HUES6 (cell line): ENCODE results near the gene BPHL.
"Not testable (repeated sequence)": the region's sequence is repeated elsewhere in the genome, so short reads cannot be mapped to it uniquely, and the experiment has no call there.

Experiments used
- H3K27ac ChIP-seq: 2 replicates; pipeline ENCODE4 v1.7.0; 2013; ENCODE audit warnings: low read depth, mild to moderate bottlenecking, low read length, inconsistent platforms
- H3K27me3 ChIP-seq: 2 replicates; pipeline ENCODE4 v1.6.1; 2013; ENCODE audit warnings: low read length; ENCODE audit not compliant: control insufficient read depth, insufficient read depth
- H3K36me3 ChIP-seq: 2 replicates; pipeline ENCODE4 v1.6.1; 2013; ENCODE audit warnings: low read length; ENCODE audit not compliant: control insufficient read depth, insufficient read depth
- H3K4me1 ChIP-seq: 2 replicates; pipeline ENCODE4 v1.6.1; 2013; ENCODE audit warnings: low read length; ENCODE audit not compliant: control insufficient read depth, insufficient read depth
- H3K4me3 ChIP-seq: 2 replicates; pipeline ENCODE4 v1.5.1; 2013; ENCODE audit warnings: low read depth, low read length
- H3K9ac ChIP-seq: one replicate; pipeline ENCODE4 v1.6.1; 2013; ENCODE audit warnings: mild to moderate bottlenecking, low read length
- H3K9me3 ChIP-seq: 2 replicates; pipeline ENCODE4 v1.6.1; 2013; ENCODE audit warnings: low read depth, low read length; ENCODE audit not compliant: control insufficient read depth, insufficient read depth

BPHL gene

DNA sequence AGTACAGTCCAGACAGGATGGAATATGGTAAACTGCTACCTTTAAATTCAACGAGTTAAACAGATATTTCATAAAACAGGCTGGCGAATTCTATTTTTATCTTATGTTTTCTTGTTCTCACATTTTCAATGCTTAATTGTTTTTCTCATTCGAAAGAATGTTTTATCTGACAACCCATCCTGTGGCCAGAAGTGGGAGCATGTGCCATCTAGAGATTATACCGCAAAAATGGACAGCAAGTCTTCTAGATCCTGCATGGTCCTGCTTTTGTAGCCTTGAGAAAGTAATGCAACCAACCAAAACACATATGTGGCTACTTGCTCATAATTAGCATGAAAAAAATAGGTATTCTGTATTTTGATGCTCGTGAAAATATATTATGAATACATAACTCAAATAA lies 78.3 kb downstream of the BPHL start:
- Histone ChIP-seq H3K27me3 (no peaks in the 10 kb centered on the region), H3K4me1 (peaks cover 35% of the 10 kb centered on the region), H3K9ac (no peak overlapping the region), H3K4me3 (no peak overlapping the region), H3K9me3 (peaks cover 5% of the 10 kb centered on the region; the same call in 1 of the 2 replicates), H3K36me3 (peaks cover 3% of the 10 kb centered on the region; the same call in 1 of the 2 replicates), H3K27ac (no peak overlapping the region)

DNA sequence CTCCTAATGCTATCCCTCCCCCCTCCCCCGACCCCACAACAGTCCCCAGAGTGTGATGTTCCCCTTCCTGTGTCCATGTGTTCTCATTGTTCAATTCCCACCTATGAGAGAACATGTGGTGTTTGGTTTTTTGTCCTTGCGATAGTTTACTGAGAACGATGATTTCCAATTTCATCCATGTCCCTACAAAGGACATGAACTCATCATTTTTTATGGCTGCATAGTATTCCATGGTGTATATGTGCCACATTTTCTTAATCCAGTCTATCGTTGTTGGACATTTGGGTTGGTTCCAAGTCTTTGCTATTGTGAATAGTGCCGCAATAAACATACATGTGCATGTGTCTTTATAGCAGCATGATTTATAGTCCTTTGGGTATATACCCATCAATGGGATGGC lies 79.2 kb downstream of the BPHL start:
- not testable (repeated sequence) for H3K36me3 ChIP-seq, H3K9me3 ChIP-seq, H3K27ac ChIP-seq, H3K9ac ChIP-seq, H3K27me3 ChIP-seq, H3K4me3 ChIP-seq
- H3K4me1 ChIP-seq, result peaks cover 35% of the 10 kb centered on the region

DNA sequence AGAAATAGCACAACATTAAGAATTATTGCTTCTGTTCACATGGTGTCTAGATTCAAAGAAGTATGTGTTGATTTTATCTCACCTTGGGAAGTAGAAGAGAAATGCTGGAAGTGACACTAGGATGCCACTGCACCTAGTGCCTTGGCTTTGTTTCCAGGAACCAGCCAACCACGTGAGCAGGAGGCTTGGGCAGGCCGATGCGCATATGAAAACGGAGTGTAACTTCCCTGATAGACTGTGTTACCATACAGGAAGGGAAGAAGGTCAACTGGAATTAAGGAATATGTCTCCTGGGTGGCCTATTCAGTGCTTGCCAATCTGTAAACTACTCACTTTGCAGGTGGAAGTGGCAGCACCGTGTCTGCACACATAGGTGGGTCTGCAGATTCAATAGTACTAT lies 80.9 kb downstream of the BPHL start:
- H3K27ac ChIP-seq, result no peak overlapping the region
- H3K9me3 ChIP-seq, result peaks cover 5% of the 10 kb centered on the region; the same call in 1 of the 2 replicates
- no peaks in the 10 kb centered on the region for H3K27me3 ChIP-seq
- H3K4me1 ChIP-seq, result peaks cover 23% of the 10 kb centered on the region
- no peak overlapping the region for H3K9ac ChIP-seq
- no peak overlapping the region for H3K4me3 ChIP-seq
- peaks cover 3% of the 10 kb centered on the region; the same call in 1 of the 2 replicates for H3K36me3 ChIP-seq

DNA sequence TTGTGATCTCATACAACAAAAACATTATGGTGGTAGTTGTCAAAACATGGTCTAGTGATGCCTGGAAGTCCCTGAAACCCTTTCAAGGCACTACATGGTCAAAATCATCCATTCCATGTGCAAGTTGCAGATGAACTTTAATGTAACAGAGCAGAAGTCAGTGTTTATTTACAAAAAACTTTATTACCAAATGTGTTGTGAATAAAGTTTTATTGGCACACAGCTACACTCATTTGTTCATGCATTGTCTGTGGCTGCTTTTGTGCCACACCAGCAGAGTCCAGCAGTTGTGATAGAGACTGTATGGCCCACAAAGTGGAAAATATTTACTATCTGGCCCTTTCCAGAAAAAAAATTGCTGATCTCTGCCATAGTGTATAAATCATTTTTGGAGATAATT lies 82.2 kb downstream of the BPHL start:
- Histone ChIP-seq H3K27ac (no peak overlapping the region), H3K9ac (no peak overlapping the region), H3K4me1 (peaks cover 10% of the 10 kb centered on the region), H3K4me3 (no peak overlapping the region), H3K36me3 (peaks cover 3% of the 10 kb centered on the region; the same call in 1 of the 2 replicates), H3K9me3 (peaks cover 5% of the 10 kb centered on the region; the same call in 1 of the 2 replicates), H3K27me3 (no peaks in the 10 kb centered on the region)

DNA sequence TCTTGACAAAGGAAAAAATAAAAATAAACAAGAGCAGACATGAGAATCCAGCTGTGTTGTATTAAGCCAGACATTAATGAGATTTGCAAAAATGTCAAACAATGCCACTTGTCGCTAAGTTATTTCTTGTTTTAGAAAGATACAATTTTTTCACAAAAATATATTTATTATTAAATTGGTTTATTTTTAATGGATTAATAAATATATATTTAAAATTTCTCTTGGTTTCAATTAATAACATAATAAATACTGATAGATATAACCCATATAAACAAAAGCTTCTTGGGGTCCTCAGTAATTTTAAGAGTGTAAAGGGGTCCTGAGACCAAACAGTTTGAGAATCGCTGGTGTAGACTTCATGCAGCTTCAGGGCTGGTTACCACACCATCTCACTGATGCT lies 82.9 kb downstream of the BPHL start:
- H3K4me1 ChIP-seq, result peaks cover 8% of the 10 kb centered on the region
- peaks cover 3% of the 10 kb centered on the region; the same call in 1 of the 2 replicates for H3K36me3 ChIP-seq
- H3K27ac ChIP-seq, result no peak overlapping the region
- peaks cover 5% of the 10 kb centered on the region; the same call in 1 of the 2 replicates for H3K9me3 ChIP-seq
- H3K27me3 ChIP-seq, result no peaks in the 10 kb centered on the region
- H3K4me3 ChIP-seq, result no peak overlapping the region
- H3K9ac ChIP-seq, result no peak overlapping the region
